Stimulated activated CD4-positive, alpha-beta T cell treated with anti-CD3 and anti-CD28 coated beads, Interleukin-2, amount 100 ng/mL, for 4 hours (primary cell): ENCODE data around the gene DDTL.
"Not testable (repeated sequence)": the region's sequence is repeated elsewhere in the genome, so short reads cannot be mapped to it uniquely, and the experiment has no call there.

Experiments used
- DNase-seq: peaks from one replicate; pipeline ENCODE4 v3.0.0-alpha.2; 2020; ENCODE audit warnings: low read depth

Gene DDTL

DNA sequence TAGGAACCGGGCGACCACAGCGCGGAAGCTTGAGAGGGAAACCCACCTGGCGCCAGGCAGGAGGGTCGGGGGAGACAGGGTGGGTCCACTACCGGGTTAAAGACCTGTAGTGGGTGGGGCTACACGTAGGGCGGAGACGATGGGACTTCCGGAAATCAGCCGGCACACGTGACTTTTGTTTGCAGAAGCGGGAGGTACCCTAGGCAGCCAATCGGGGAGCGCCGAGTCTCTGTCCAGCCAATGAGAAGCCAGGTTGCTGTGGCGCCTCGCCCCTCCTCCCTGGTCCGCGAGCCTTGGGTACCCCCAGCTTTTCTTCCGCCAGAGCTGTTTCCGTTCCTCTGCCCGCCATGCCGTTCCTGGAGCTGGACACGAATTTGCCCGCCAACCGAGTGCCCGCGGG lies at the start of gene DDTL:
Gene DDTL (plus strand): TSS at position 321 of the 400 bp plus-strand sequence. CDS start 27 bp downstream, at position 348.
- not testable (repeated sequence) for DNase-seq

DNA sequence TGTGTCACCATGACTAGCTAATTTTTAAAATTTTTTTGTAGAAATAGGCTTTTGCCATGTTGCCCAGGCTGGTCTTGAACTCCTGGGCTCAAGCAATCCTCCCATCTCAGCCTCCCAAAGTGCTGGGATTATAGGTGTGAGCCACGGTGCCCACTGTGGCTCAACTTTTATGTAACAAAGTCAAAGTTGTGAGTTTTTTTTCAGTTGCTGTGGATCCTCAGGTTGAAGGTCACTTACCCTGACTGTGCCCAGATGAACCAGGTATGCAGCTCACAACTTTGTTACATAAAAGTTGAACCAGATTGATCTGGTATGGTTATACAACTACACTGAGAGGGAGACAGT lies 46.4 kb upstream of the DDTL start:
- DNase-seq: not testable (repeated sequence)

DNA sequence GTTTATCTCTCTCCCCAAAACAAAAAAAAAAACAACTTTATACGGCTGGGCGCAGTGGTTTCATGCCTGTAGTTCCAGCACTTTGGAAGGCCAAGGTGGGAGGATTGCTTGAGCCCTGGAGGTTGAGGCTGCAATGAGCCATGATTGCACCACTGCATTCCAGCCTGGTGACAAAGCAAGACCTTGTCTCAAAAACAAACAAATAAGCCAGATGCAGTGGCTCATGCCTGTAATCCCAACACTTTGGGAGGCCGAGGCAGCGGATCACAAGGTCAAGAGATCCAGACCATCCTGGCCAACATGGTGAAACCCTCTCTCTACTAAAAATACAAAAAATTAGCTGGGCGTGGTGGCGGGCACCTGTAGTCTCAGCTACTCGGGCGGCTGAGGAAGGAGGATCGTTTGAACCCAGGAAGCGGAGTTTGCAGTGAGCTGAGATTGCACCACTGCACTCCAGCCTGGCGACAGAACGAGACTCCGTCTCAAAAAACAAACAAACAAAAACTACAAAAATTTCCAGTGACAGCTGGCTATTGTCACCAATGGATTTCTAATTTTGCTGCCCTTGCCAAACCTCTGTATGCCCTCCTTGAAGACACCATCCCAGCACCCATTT lies 45.0 kb upstream of the DDTL start:
- DNase-seq: not testable (repeated sequence)

DNA sequence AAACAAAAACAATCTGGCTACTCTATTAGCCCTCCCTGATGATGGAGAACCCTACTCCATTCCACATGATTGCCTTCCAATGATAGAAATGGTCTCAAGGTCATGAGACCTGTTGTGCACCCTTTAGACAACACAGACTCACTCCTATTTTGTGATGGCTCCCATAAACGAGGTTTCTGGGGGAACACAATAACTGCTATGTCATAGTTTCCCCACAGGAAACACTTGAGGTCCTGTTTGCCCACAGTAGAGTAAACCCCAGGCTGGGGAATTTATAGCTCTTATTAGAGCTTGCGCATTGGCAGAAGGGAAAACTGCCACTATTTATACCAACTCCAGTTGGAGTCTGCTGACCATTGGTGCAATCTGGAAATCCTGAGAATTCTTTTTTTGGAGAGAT lies 43.8 kb upstream of the DDTL start:
- DNase-seq: no peak

DNA sequence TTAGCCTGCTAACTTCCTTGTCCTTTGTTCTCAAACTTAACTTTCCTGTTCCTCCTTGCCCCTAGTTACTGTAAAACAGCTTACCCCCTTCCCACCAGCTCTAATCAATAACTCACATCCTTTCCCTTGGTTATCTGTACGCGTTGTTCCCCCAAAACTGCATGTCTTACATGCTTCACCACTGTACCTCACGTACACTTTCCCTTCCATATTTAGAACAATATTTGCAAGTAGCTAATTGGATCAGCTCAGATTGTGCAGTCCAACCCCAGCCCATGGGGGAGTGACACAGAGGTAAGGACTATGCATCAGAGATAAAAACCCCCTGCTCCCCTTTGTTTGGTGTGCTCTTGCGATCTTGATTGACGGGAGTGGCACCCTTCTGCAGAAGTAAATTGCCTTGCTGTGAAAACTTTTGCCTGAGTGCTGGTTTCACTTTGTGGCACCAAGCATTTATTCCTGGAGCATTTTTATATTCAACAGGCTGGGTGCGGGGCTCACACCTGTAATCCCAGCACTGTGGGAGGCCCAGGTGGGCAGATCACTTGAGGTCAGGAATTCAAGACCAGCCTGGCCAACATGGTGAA lies 41.6 kb upstream of the DDTL start:
- no peak for DNase-seq

DNA sequence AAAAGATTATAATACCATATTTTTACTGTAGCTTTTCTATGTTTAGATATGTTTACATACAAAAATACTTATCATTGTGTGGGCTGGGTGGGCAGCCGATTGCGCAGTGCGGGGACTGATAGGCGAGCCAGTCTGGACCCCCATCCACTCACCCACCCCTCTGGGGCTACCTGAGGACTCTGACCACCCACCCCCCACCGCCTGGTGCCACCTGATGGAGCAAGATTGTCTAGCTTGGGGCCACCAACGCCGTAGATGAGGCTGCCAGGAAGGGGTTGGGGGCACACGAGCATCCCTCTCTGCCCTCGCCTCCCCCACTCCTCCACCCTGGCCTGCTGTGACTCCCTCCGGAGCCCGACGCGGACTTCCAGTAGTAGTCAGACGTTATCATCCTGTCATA lies 40.1 kb upstream of the DDTL start:
- DNase-seq: no peak

DNA sequence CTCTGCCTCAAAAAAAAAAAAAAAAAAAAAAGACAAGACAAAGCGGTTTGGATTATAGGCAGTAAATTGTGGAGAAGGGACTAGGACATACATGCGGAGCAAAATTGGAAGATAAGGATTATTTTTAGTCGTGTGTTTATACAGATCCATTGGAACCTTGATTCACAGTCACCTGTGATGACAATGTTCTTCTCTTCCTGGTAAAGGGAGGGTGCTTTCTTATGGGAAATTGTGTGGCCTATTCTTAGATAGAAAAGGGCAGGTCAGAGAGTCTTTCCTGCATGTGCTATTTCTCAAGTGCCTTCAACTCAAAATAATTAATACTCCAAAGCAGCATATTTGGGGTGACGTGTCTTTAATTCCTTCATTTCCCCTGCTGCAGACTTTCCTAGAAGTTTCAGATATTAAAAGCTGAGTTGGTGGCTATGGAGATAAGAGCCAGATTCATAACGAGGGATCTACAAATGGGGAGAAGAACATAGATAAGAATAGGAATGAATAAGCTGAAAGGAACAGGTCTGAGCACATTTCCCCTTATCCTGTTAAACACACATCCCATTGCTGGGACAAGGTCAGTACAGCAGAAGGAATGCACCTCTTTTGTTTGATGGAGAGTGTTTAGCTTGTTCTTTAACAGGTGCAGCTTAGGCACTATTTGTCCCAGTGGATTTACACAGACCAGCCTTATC lies 28.2 kb upstream of the DDTL start:
- DNase-seq: no peak

DNA sequence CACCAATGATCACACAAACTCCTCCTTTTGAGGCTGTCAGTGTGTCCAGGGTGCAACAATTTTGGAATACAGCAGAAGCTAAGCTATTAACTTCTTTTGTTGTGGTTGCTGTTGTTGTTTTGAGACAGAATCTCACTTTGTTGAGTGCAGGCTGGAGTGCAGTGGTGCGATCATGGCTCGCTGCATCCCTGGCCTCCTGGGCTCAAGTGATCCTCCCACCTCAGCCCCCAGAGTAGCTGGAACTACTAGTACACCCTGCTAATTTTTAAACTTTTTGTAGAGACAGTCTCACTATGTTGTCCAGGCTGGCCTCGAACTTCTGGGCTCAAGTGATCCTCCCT lies 27.7 kb upstream of the DDTL start:
- DNase-seq: no peak

DNA sequence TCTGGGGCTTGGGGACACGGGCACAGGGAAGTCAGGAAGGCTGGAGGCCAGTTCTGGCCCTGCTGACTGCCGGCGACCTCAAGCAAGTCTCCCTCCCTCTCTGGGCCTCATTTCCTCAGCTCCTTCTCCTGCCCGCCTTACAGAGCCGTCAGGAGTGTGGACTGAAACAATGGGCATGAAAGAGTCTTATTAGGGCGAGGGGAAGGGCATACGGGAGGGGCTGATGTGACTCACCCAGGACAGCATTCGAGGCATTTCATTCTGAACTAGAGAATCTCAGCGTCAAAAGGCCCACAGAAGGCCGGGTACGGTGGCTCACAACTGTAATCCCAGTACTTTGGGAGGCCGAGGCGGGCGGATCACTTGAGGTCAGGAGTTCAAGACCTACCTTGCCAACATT lies 26.5 kb upstream of the DDTL start:
- not testable (repeated sequence) for DNase-seq

DNA sequence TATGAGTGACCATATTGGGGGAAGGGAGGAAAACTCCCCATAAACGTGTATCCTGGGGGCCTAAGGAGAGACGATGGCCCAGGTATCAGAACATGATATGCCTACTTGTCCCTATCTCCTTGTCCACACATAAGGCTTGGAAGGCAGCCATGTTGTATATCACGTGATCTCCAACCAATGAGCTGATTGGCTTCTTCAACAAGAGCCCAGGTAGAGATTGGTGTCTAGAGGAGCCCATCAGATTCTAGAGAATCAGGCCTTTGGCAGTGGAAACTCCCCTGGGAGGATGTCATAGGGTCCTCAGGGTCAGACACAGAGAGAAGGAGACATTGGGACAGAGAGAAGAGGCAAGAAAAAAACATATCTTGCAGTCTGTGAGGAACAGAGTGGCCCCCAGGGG lies 19.3 kb upstream of the DDTL start:
- not testable (repeated sequence) for DNase-seq

DNA sequence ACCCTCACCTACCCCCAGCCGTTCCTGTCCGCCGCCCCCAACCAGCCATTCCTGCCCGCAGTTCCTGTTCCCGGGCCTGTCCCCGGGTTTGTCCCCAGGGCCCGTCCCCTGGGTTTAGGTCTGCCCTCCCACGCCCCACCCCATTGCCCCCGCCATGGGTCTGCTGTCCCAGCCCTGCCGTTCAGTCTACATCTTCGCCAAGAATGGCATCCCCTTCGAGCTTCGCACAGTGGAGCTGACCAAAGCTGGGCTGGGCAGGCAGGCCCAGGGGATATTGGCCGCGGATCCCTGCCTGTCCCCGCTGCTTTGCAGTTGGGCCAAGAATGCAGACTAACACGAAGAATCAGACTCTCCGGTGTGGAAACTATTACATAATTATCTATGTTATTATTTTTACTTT lies 16.9 kb upstream of the DDTL start:
- DNase-seq: not testable (repeated sequence)

DNA sequence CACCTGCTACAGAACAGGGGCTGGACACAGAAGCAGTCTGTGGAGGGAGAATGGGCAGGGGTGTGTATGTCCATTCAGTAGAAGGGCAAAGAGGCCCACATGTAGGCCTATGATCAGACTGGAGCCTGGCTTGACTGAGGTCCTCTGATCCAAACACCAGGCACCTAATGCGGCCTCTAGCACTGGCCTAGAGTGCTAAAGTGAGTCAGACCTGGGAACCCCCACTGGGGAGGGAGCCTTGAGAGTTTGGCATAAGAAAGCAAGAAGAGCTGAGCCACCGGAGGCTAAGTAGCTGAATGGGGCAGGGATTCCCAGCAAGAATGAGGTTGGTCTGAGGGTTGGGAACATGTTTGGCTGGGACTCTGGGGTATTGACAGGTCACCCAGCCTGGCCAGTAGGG lies 15.3 kb upstream of the DDTL start:
- DNase-seq: not testable (repeated sequence)

DNA sequence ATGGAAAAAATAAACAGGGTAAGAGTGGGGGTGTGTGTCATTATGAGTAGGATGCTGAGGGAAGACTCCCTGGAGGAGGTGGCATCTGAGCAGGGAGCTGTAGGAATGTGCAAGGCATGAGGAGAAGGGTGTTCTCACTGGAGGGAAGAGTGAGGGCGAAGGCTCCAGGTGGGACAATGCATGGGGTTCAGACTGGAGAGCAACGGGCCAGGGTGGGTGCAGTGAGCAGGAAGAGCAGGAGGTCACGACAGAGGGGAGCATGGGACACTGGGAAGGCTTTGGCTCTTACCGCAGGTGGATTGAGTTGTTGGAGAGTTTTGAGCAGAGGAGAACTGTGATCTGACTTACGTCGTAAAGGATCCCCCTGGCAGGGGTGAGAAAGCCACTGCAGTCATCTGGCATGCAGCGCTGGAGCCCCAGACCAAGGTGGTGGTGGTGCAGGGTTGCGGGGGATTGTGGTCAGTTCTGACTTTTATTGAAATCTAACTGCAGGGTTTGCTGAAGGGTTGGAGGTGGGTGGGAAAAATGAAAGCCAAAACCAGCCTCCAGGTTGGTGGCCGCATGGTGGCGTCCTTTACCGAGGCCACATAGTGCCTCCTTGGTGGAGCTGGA lies 13.8 kb upstream of the DDTL start:
- DNase-seq: not testable (repeated sequence)

DNA sequence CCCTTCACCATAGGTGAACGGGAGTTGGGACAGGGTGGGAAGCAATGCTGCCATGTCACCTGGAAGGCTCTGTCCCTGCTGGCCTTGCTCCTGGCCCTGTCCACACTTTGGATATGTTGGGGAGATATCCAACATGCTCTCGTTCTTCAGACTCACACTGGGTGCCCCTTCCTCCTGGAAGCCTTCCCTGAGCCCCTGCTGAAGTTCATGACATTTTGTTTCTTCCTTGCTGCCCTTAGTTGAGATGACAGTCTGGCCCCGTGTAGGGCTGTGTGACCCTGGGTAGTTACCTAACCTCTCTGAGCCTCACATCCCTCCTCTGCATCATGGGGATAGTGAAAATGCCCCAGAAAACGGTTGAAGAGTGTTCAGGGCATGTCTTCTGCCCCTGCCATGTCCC lies 13.2 kb upstream of the DDTL start:
- not testable (repeated sequence) for DNase-seq

DNA sequence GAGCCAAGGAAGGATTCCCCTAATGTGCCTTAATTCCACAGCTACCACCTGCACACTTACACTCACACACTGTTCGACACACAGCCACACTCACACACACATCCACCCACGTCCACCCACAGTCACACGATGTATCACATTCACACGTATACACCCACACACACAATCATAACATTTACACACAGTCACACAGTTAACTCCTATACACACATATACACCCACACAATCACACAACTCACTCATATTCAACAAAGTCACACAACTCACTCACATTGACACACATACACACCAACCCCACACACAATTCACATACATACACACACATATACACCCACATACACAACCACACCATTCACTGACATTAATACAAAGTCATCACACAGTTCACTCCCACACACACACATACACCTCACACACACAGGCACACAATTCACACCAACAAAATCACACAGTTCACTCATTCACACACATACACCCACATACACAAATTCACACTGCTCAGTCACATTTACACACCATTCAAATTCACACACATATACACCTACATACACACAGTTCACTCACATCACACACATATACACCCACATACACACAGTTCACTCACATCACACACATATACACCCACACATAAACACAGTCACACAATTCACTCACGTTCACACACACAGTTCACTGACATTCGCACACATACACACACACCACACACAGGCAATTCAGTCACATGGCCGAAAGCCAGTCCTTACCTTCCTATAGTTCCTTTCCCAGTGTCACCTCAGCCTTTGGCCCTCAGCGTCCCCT lies 12.3 kb upstream of the DDTL start:
- not testable (repeated sequence) for DNase-seq

DNA sequence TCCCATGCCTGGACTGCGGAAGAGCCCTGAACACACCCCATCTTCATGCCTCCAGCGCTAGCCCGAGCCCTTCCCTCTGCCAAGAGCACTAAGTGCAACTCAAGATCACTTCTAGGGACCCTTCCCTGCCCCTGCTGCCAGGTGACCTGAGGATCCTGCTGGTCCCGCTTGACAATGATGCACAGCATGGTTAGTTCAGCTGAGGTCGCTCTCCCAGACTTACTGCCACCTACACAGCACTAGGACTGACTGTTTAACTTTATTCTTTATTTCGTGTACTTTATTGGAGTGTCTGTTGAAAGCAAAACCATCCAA lies 11.7 kb upstream of the DDTL start:
- not testable (repeated sequence) for DNase-seq

DNA sequence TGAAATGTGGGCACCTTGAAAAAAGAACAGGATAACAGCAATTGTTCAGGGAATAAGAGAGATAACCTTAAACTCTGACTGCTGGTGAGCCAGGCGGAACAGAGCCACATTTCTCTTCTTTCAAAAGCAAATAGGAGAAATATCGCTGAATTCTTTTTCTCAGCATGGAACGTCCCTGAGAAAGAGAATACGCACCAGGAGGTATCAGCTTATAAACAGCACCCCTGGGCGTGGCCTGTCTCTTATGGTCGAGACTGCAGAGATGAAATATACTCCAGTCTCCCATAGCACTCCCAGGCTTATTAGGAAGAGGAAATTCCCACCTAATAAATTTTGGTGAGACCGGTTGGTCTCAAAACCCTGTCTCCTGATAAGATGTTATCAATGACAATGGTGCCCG lies 10.8 kb upstream of the DDTL start:
- DNase-seq: not testable (repeated sequence)

DNA sequence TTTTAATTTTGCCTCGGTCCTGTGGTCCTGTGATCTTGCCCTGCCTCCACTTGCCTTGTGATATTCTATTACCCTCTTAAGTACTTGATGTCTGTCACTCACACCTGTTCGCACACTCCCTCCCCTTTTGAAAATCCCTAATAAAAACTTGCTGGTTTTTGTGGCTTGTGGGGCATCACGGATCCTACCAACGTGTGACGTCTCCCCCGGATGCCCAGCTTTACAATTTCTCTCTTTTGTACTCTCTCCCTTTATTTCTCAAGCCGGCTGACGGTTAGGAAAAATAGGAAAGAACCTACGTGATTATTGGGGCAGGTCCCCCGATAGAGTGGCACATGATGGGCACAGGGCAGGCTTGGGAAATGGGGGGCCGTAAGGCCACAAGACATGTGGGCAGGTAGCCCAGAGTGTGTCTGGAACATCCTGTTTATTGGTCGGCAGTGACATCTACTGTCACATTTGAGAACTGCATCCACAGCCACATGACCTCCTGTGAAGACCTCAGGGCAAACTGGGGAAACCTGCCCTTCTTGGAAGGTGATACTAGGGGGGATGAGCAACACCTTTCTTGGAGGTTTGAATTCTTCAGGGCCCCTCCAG lies 10.3 kb upstream of the DDTL start:
- peak; percentile 74 for DNase-seq

DNA sequence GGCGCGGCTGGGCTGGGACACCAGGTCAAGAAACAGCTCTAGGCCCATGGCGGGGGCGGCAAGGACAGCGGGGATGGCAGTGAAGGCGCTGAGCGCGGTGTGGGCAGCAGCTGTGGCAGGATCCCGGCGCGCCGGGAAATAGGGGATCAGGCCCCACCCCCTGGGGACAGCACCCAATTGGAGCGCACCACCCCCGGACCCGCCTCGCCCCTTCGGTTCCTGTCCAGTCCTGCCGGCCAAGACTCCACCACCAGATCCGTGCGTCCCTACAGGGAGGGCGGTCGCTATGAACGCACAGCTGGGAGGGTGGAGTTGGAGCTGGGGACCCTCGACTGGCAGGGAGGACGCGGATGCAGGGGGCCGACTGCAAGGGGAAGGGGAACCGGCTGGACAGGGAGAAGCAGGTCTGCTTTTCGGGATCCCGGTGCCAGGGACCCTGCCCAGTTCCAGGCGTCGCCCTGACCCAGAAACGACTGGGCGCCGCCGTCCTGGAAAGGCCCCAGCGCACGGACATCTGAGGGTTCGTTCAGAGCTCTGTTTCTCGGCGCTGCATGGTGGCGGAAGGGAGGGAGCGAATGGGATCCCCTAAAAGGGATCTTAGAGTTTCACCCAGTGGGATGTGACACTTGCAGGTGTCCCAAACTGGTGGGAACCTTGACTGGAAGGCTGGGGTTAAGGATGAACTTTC lies 5.5 kb upstream of the DDTL start, which contains the start of gene GSTT2B:
Gene GSTT2B (minus strand): TSS at position 112 of the 688 bp plus-strand sequence. CDS start 64 bp downstream, at position 48.
- not testable (repeated sequence) for DNase-seq

DNA sequence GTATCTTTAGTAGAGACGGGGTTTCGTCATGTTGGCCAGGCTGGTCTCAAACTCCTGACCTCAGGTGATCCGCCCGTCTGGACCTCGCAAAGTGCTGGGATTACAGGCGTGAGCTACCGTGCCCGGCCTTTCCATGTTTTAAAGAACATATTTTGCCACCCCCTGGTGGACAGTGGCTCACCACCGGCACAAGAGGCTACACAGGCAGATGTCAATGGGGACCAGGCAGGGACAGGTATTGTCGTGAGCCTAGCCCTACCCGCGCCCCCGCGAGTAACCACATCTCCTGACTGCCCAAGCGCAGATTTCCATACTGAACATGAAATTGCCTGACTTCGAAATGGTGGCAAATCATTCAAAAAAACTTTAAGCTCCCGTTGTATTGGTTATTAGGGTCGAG lies 594 bp upstream of the DDTL start:
- DNase-seq: not testable (repeated sequence)

DNA sequence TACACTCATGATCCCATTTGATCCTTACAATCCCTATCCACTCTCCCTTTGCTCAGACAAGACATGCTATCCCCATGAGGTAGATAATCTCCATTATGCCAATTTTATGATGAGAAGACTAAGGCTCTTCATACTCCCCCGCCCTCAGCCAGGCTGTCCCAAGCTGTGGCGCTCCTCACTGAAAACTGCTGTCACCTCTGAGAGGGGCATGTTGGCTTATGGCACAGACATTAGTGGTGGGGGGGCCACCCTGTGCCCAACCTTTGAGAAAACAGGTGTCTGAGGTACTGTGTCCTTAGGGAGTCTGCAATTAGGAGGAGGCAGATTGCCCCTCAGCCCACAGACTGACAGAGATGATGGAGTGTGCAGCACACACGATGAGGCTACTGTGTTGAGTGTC lies 2.4 kb downstream of the DDTL start:
- no peak for DNase-seq
